ENCODE data around the gene SH3RF3. TPM values are rescaled to one million over a fixed set of nuclear protein-coding genes. Genes with fewer than 3 reads are reported as not detected.

The SH3RF3 gene
- total RNA-seq, 1 donor from 2014 or later = 6.6 TPM

GRCh38 chr2:109187711-109188495 lies 58.9 kb downstream of the SH3RF3 start:
- no peak for ATAC-seq (ENCODE audit: poor library complexity)
- no peak for DNase-seq
- intact Hi-C loops (cut with DNase I) = no loop called here

GRCh38 chr2:109188496-109188890 lies 59.5 kb downstream of the SH3RF3 start:
- DNase-seq (no peak), ATAC-seq (ENCODE audit: poor library complexity) (no peak)
- intact Hi-C loops (cut with DNase I) = no loop called here

GRCh38 chr2:109188898-109189297 lies 59.9 kb downstream of the SH3RF3 start:
- ATAC-seq (ENCODE audit: poor library complexity) = no peak
- intact Hi-C loops (cut with DNase I) = no loop called here
- no peak for DNase-seq

GRCh38 chr2:109189751-109190150 lies 60.7 kb downstream of the SH3RF3 start:
- ATAC-seq (ENCODE audit: poor library complexity) (no peak), DNase-seq (no peak)
- intact Hi-C loops (cut with DNase I) = no loop called here

GRCh38 chr2:109193807-109194619 lies 65.0 kb downstream of the SH3RF3 start:
- intact Hi-C loops (cut with DNase I) = no loop called here
- DNase-seq (no peak), ATAC-seq (ENCODE audit: poor library complexity) (no peak)

- ATAC-seq (ENCODE audit: poor library complexity) (no peak), DNase-seq (no peak)
- intact Hi-C loops (cut with DNase I) = no loop called here
These were observed 65.6 kb downstream of the SH3RF3 start for GRCh38 chr2:109194620-109194937.

GRCh38 chr2:109195193-109196045 lies 66.4 kb downstream of the SH3RF3 start:
- intact Hi-C loops (cut with DNase I) = no loop called here
- ATAC-seq (ENCODE audit: poor library complexity) = peak; percentile 83
- peak; percentile 62 for DNase-seq

GRCh38 chr2:109196081-109196875 lies 67.3 kb downstream of the SH3RF3 start:
- intact Hi-C loops (cut with DNase I) = no loop called here
- DNase-seq (no peak), ATAC-seq (ENCODE audit: poor library complexity) (peak; percentile 36)

GRCh38 chr2:109197491-109198418 lies 68.8 kb downstream of the SH3RF3 start:
- intact Hi-C loops (cut with DNase I) = no loop called here
- ATAC-seq (ENCODE audit: poor library complexity) (no peak), DNase-seq (no peak)

GRCh38 chr2:109199790-109200189 lies 70.8 kb downstream of the SH3RF3 start:
- ATAC-seq (ENCODE audit: poor library complexity) (no peak), DNase-seq (no peak)
- intact Hi-C loops (cut with DNase I) = loop anchor here (10.0 kb wide), 1 partner anchor 65 kb away; no protein-coding TSS in a partner anchor

- intact Hi-C loops (cut with DNase I) = loop anchor here (10.0 kb wide), 1 partner anchor 66 kb away; no protein-coding TSS in a partner anchor
- ATAC-seq (ENCODE audit: poor library complexity) (peak; percentile 77), DNase-seq (peak; percentile 58)
These were observed 71.8 kb downstream of the SH3RF3 start for GRCh38 chr2:109200616-109201464.

GRCh38 chr2:109201465-109202327 lies 72.7 kb downstream of the SH3RF3 start:
- intact Hi-C loops (cut with DNase I) = loop anchor here (10.0 kb wide), 1 partner anchor 67 kb away; no protein-coding TSS in a partner anchor
- no peak for DNase-seq
- peak; percentile 77 for ATAC-seq (ENCODE audit: poor library complexity)

GRCh38 chr2:109202486-109202885 lies 73.5 kb downstream of the SH3RF3 start:
- no peak for DNase-seq
- intact Hi-C loops (cut with DNase I) = loop anchor here (10.0 kb wide), 1 partner anchor 68 kb away; no protein-coding TSS in a partner anchor
- no peak for ATAC-seq (ENCODE audit: poor library complexity)

GRCh38 chr2:109203246-109204011 lies 74.4 kb downstream of the SH3RF3 start:
- intact Hi-C loops (cut with DNase I) = loop anchor here (10.0 kb wide), 1 partner anchor 69 kb away; no protein-coding TSS in a partner anchor
- no peak for DNase-seq
- no peak for ATAC-seq (ENCODE audit: poor library complexity)

- no peak for ATAC-seq (ENCODE audit: poor library complexity)
These were observed 75.4 kb downstream of the SH3RF3 start for GRCh38 chr2:109204412-109204811.

More at GRCh38 chr2:109204412-109204811, 75.4 kb downstream of the SH3RF3 start:
- DNase-seq = no peak
- intact Hi-C loops (cut with DNase I) = loop anchor here (10.0 kb wide), 1 partner anchor 70 kb away; no protein-coding TSS in a partner anchor

Data from Right ventricle myocardium superior (tissue), 1 donor.